Measurements from ENCODE around the gene MYF6.

The MYF6 gene

DNA sequence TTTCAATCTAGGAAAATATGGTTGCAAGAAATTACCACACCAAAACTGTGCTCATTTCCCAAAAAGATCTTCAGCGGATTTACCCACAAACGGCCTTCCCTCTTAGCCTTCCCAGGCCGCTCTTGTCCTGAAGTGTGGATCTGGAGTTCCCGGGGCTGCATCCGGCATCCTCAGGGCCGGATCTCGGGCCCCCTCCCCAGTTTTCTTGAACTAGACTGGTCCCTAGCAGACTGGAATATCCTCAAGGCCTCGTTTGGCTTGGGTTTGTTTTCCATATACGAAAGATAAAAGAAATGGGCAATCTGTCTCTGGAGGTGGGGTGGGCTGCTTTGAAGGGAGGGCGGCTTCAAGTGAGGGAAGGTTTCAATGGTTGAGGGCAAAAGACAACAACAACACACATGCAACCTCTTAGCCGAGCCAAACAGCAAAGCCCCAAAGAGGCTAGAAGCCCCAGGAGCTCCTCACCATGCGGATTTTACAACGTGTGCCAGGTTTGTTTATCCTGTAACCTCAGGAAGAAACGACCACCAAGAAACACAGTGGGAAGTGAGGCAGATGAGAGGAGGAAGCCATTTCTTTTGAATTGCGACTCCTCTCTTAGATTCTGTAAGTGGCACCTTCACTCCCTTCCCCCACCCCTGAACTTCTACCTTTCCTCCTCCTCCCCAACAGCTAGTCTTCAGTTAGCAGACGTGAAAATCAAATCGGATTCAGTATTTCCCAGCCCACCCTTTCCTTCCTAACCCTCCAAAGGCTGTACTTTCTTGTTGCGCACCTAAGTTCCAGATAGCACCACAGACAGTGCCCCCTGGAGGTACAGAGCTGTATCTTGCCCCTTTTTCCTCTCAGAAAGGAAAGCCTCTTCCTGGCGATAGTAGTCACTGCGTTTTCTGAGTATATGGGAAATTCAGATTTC is 2.6 kb downstream of the MYF6 start:
- no peaks in the 10 kb centered on the region for H3K36me3 Mint-ChIP-seq (ENCODE audit: insufficient read depth)

DNA sequence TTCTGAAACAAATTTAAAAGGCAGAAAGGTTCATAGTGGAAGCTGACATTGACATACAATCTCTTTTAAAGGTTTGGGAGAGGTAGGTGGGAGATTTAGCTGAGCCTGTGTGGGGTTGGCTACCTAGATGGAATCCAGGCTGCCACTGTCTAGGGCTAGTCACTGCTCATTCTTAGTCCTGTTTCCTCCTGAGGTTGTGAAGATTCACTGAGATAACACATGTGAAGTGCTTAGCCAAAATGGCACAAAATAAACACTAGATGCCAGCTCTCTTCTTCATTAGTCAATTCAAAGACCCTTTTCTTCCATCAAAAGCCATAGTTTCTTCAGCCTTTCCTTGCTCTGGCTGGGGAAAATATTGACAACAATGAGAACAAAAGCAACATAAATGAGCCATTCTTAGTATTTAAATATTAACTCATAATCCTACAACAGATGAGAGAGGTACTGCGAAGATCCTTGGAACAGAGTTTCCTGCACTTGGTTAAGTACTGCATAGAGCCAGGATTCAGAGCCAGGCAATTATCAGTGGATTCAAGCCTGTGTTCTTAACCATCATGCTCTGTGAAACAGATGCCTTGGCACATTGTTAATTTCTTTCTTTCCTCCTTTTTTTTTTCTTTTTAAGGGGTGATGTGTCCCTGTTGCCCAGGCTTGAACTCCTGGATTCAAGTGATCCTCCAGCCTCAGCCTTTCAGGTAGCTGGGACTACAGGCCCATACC is 3.5 kb downstream of the MYF6 start:
- no peak overlapping the region for H3K27ac Mint-ChIP-seq (ENCODE audit: low read depth)
- peaks cover 12% of the 10 kb centered on the region for H3K27me3 Mint-ChIP-seq
- DNase-seq (ENCODE audit: low spot score in 2 of 2) = no peak
- no peaks in the 10 kb centered on the region for H3K36me3 Mint-ChIP-seq (ENCODE audit: insufficient read depth)
- no peak for ATAC-seq (replicated peaks; ENCODE audit: extremely low read depth, poor library complexity, severe bottlenecking)
- H3K9me3 Mint-ChIP-seq = peaks cover 16% of the 10 kb centered on the region
- H3K4me3 Mint-ChIP-seq = no peak overlapping the region
- no peaks in the 10 kb centered on the region for H3K4me1 Mint-ChIP-seq

More for the DNA sequence above, 2.6 kb downstream of the MYF6 start:
- no peaks in the 10 kb centered on the region for H3K4me1 Mint-ChIP-seq
- no peak overlapping the region for H3K27ac Mint-ChIP-seq (ENCODE audit: low read depth)
- H3K27me3 Mint-ChIP-seq = peaks cover 12% of the 10 kb centered on the region
- ATAC-seq (replicated peaks; ENCODE audit: extremely low read depth, poor library complexity, severe bottlenecking) = no peak
- no peak overlapping the region for H3K4me3 Mint-ChIP-seq
- peaks cover 13% of the 10 kb centered on the region for H3K9me3 Mint-ChIP-seq
- DNase-seq (ENCODE audit: low spot score in 2 of 2) = no peak

DNA sequence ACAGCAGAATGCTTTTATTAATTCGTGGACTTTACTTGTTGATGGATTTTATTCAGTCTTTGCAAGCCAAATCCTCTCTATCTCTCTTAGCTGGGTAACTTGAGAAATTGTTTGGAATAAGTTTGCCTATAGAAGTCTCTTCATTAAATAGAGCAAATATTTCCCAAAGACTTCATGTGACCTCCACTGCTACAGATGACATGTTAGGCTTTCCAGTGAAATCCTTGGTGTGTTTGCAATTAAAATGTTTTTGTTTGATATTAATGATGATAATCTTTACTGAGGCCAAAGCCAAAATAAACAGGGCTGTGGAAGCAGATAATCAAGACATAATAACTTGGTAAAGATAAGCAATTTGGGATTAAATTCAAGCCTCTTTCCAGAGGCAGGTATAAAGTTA is 4.4 kb downstream of the MYF6 start:
- peaks cover 17% of the 10 kb centered on the region for H3K9me3 Mint-ChIP-seq
- H3K4me1 Mint-ChIP-seq = no peaks in the 10 kb centered on the region
- H3K4me3 Mint-ChIP-seq = no peak overlapping the region
- no peaks in the 10 kb centered on the region for H3K36me3 Mint-ChIP-seq (ENCODE audit: insufficient read depth)
- peaks cover 12% of the 10 kb centered on the region for H3K27me3 Mint-ChIP-seq
- H3K27ac Mint-ChIP-seq (ENCODE audit: low read depth) = no peak overlapping the region
- DNase-seq (ENCODE audit: low spot score in 2 of 2) (no peak), ATAC-seq (replicated peaks; ENCODE audit: extremely low read depth, poor library complexity, severe bottlenecking) (no peak)

DNA sequence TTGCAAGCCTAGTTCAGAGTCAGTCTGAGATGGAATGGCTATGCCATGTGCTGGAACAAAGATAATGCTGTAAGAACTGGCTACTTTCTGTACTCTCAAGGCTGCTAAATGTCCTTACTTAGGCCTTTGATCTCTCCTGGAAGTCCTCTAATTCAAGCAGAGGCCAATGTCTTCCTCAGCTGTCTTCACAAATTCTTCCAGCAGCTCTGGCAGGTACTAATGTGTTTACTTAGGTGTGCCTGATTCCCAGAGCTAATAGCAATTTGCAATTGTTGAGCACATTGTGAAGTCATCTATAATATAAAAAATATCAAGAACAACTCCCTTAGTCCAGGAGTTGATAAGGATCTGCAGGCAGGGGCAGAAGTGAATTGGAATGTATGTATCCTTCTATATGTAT is 5.4 kb downstream of the MYF6 start:
- no peak for ATAC-seq (replicated peaks; ENCODE audit: extremely low read depth, poor library complexity, severe bottlenecking)
- Mint-ChIP-seq H3K27me3 (peaks cover 12% of the 10 kb centered on the region), H3K4me1 (no peaks in the 10 kb centered on the region), H3K36me3 (ENCODE audit: insufficient read depth) (no peaks in the 10 kb centered on the region), H3K27ac (ENCODE audit: low read depth) (no peak overlapping the region), H3K4me3 (no peak overlapping the region), H3K9me3 (peaks cover 17% of the 10 kb centered on the region)
- no peak for DNase-seq (ENCODE audit: low spot score in 2 of 2)

DNA sequence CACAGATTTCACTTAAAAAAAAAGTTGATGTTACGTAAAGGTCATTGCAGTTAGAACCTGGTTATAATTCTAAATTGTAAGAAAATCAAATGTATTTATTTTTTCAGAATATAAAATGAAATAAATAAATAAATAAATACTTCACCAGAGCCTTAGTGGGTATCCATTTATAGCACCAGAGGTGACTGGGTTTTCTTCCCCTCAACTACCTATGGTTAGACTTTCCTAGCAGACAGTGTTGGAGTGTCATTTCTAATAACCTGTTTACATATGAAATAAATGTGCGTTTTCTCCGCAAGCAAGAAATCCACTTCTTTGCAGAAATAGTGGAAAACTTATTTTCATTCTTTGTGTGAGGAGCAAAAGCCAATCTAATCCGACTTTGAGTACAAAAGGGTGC is 6.0 kb downstream of the MYF6 start:
- Mint-ChIP-seq H3K27ac (ENCODE audit: low read depth) (no peak overlapping the region), H3K36me3 (ENCODE audit: insufficient read depth) (no peaks in the 10 kb centered on the region), H3K4me1 (no peaks in the 10 kb centered on the region), H3K9me3 (peaks cover 17% of the 10 kb centered on the region), H3K27me3 (peaks cover 12% of the 10 kb centered on the region), H3K4me3 (no peak overlapping the region)
- ATAC-seq (replicated peaks; ENCODE audit: extremely low read depth, poor library complexity, severe bottlenecking) (no peak), DNase-seq (ENCODE audit: low spot score in 2 of 2) (no peak)

DNA sequence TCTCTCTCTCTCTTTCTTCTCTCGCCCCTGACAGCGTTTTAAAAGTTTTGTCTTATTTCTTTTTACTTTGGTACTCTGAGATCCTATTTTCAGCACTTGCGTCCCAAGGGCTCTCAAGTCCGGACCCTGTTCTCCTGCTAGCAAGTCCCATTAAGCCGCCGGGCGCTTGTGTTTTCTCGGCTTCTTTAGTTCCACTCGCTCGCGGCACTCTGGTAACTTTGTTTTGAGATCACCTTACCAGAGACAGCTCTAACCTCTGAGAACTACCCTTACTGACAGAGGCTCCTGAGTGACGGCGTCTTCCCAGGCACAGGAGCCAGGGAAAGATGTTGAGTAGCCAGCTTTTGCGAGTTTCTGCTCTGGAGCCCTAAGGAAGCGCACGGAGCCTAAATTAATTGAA is 6.6 kb downstream of the MYF6 start:
- ATAC-seq (replicated peaks; ENCODE audit: extremely low read depth, poor library complexity, severe bottlenecking) (no peak), DNase-seq (ENCODE audit: low spot score in 2 of 2) (no peak)
- peaks cover 17% of the 10 kb centered on the region for H3K9me3 Mint-ChIP-seq
- H3K27me3 Mint-ChIP-seq = peaks cover 12% of the 10 kb centered on the region
- no peak overlapping the region for H3K27ac Mint-ChIP-seq (ENCODE audit: low read depth)
- H3K36me3 Mint-ChIP-seq (ENCODE audit: insufficient read depth) = no peaks in the 10 kb centered on the region
- H3K4me1 Mint-ChIP-seq = no peaks in the 10 kb centered on the region
- no peak overlapping the region for H3K4me3 Mint-ChIP-seq

DNA sequence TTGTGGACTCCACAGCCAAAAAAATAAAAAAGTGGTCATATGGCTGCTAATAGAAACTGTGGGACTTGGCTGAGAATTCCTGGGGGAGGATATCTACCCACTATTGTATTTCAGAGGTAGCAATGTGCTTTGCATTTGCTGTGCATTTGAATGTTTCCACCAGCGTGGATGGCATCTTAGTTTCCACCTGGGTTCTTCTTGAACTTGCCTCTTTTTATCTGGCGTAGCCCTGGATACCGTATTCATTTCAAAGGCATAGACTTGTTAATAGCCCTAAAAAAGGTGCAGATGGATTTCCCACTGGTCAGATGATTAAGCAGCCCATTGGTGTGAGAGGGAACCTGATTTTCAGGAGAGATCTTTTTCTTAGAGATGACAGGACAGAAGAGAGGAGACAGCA is 7.4 kb downstream of the MYF6 start:
- Mint-ChIP-seq H3K36me3 (ENCODE audit: insufficient read depth) (no peaks in the 10 kb centered on the region), H3K9me3 (peaks cover 17% of the 10 kb centered on the region), H3K4me1 (no peaks in the 10 kb centered on the region), H3K4me3 (no peak overlapping the region), H3K27ac (ENCODE audit: low read depth) (no peak overlapping the region), H3K27me3 (peaks cover 12% of the 10 kb centered on the region)
- DNase-seq (ENCODE audit: low spot score in 2 of 2) (no peak), ATAC-seq (replicated peaks; ENCODE audit: extremely low read depth, poor library complexity, severe bottlenecking) (no peak)

DNA sequence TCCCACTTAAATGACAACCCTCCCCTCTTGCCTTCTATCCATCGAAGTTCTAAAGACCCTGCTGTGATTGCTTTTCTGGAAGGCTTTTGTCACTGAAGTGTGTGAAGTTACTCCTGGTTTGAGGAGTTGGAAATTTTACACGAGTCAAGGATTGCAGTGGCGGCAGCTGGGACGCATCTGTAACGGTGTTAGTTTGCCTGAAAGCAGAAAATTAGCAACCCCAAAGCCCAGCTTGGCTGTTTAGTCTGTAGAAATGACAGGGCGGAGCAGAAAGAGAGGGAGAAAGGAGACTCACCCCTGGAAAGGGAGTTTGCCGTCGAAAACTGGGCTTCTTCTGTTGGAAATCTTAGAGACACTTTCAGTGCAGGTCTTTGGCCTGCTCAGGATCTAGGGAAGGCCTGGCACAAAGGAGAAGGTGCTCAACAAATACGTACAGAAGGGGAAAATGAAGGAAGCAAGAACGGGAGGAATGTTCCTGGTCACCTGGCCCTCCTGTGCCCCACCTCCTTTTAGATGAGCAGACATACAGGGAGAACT is 8.3 kb downstream of the MYF6 start:
- DNase-seq (ENCODE audit: low spot score in 2 of 2) = no peak
- H3K9me3 Mint-ChIP-seq = peaks cover 11% of the 10 kb centered on the region
- peaks cover 12% of the 10 kb centered on the region for H3K27me3 Mint-ChIP-seq
- no peak overlapping the region for H3K27ac Mint-ChIP-seq (ENCODE audit: low read depth)
- H3K4me1 Mint-ChIP-seq = no peaks in the 10 kb centered on the region
- no peak overlapping the region for H3K4me3 Mint-ChIP-seq
- H3K36me3 Mint-ChIP-seq (ENCODE audit: insufficient read depth) = no peaks in the 10 kb centered on the region
- ATAC-seq (replicated peaks; ENCODE audit: extremely low read depth, poor library complexity, severe bottlenecking) = no peak

DNA sequence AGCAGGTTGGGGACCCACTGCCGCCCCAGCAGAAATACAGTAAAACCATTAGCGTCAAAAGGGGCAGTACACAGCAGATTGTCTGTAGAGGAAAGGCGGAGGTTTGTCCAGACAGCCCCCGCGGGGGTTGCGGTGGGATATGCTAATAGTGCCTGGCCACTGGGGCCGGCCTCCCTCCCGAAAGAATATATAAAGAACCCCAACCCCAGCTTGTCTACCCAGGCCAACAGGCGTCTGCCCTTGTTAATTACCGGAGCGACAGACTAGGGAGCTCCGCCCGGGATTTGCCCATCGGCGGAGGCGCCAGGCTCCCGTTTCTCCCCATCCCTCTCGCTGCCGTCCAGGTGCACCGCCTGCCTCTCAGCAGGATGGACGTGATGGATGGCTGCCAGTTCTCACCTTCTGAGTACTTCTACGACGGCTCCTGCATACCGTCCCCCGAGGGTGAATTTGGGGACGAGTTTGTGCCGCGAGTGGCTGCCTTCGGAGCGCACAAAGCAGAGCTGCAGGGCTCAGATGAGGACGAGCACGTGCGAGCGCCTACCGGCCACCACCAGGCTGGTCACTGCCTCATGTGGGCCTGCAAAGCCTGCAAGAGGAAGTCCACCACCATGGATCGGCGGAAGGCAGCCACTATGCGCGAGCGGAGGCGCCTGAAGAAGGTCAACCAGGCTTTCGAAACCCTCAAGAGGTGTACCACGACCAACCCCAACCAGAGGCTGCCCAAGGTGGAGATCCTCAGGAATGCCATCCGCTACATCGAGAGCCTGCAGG is 9.4 kb downstream of the MYF6 start, which contains the start of gene MYF5:
TSS of gene MYF5 (plus strand) at position 217 of the 774 bp plus-strand sequence. CDS start at position 369, 152 bp downstream.
- ATAC-seq (replicated peaks; ENCODE audit: extremely low read depth, poor library complexity, severe bottlenecking) (no peak), DNase-seq (ENCODE audit: low spot score in 2 of 2) (no peak)
- Mint-ChIP-seq H3K27ac (ENCODE audit: low read depth) (no peak within 1 kb of the TSS), H3K36me3 (ENCODE audit: insufficient read depth) (no peaks in the 10 kb centered on the region), H3K4me1 (no peaks in the 10 kb centered on the region), H3K9me3 (peaks cover 11% of the 10 kb centered on the region), H3K4me3 (no peak within 1 kb of the TSS), H3K27me3 (peaks cover 12% of the 10 kb centered on the region)

DNA sequence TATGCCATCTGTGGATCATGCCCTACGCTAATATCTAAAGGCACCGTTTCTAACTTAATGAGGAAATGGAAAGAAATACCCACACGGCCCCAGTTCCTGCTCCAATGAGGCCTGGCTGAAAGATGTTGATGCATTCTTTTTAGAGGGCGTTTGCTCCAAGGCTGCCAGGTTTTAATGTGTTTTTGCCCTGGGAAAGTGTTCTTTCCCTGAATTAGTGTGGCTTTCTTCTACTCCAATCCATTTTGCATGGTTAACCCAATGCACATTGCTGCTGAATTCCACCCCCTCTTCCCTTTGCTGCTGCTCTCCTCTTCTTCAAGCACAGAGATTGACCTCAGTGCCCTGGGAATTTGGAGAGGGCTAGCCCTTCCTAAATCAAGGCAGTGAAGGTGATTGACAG is 10.4 kb downstream of the MYF6 start:
- Mint-ChIP-seq H3K9me3 (peaks cover 11% of the 10 kb centered on the region), H3K27ac (ENCODE audit: low read depth) (no peak overlapping the region), H3K4me1 (no peaks in the 10 kb centered on the region), H3K27me3 (peaks cover 12% of the 10 kb centered on the region), H3K4me3 (no peak overlapping the region), H3K36me3 (ENCODE audit: insufficient read depth) (no peaks in the 10 kb centered on the region)
- DNase-seq (ENCODE audit: low spot score in 2 of 2) (no peak), ATAC-seq (replicated peaks; ENCODE audit: extremely low read depth, poor library complexity, severe bottlenecking) (no peak)

DNA sequence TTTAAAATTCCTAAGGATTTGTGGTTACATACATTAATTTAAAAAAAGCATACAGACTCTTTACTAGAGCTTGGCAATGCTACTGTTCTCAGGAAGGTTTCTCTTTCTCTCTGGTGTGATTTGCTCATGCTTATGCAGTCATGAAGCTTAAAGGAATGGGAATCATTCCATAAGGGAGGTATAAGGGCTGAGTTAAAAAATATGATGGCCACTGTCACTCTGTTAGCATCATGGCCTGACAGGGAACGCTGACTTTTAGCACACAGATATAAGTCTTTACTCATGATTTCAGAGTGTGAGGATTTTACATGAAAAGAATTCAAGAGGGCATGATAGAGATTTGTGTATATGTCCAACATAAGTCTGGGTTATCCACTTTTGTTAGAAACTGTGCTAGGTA is 13.1 kb downstream of the MYF6 start:
- H3K27me3 Mint-ChIP-seq = no peaks in the 10 kb centered on the region
- ATAC-seq (replicated peaks; ENCODE audit: extremely low read depth, poor library complexity, severe bottlenecking) = no peak
- DNase-seq (ENCODE audit: low spot score in 2 of 2) = no peak
- H3K27ac Mint-ChIP-seq (ENCODE audit: low read depth) = no peak overlapping the region
- H3K36me3 Mint-ChIP-seq (ENCODE audit: insufficient read depth) = no peaks in the 10 kb centered on the region
- no peak overlapping the region for H3K4me3 Mint-ChIP-seq
- peaks cover 4% of the 10 kb centered on the region for H3K9me3 Mint-ChIP-seq
- no peaks in the 10 kb centered on the region for H3K4me1 Mint-ChIP-seq

DNA sequence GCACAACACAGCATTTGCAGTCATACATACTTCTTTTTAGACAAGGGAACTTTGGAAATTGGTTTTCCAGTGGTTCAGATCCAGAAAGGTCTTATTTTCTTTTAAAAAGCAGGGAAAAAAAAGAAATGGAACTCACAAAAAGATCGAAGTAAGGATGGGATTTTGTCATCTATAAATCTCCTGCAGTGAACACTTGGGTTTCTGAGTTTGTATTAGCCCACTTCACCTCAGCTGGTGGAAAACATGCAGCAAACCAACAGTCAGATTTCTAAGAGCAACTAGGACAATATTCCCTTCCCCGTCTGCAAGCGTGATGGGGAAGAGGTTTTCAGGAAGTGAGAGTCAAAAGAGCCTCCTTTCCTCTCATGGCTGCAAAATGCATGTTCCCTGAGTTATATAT is 13.9 kb downstream of the MYF6 start:
- H3K27me3 Mint-ChIP-seq = no peaks in the 10 kb centered on the region
- H3K4me1 Mint-ChIP-seq = no peaks in the 10 kb centered on the region
- no peak overlapping the region for H3K4me3 Mint-ChIP-seq
- DNase-seq (ENCODE audit: low spot score in 2 of 2) = no peak
- no peaks in the 10 kb centered on the region for H3K9me3 Mint-ChIP-seq
- no peak for ATAC-seq (replicated peaks; ENCODE audit: extremely low read depth, poor library complexity, severe bottlenecking)
- no peaks in the 10 kb centered on the region for H3K36me3 Mint-ChIP-seq (ENCODE audit: insufficient read depth)
- no peak overlapping the region for H3K27ac Mint-ChIP-seq (ENCODE audit: low read depth)
